Stomach (tissue), 4 donors: ENCODE results near the gene DHX29.

ENCODE experiments used
- POLR2A ChIP-seq, 4 donors: fragments of 450-650 bp; IDR thresholded peaks; one replicate each; pipeline ENCODE4 v1.6.1; 2016; ENCODE audit warnings: antibody characterized with exemption in 4 of 4, control low read depth in 2 of 4, mild to moderate bottlenecking in 1 of 4, moderate library complexity in 1 of 4
- POLR2AphosphoS5 ChIP-seq, 3 donors: sonication (generic); formaldehyde crosslinking; IDR thresholded peaks; one replicate each; pipeline ENCODE4 v1.6.1; 2016; ENCODE audit warnings: antibody characterized with exemption in 3 of 3
- TF ChIP-seq, protein P1 (sequence below), 7 experiments: fragments of 450-650 bp in 4 of 7; fragments of 200-600 bp in 3 of 7; sonication (generic) in 3 of 7; IDR thresholded peaks; one replicate each; pipeline ENCODE4 v1.5.1; 2016 to 2019; ENCODE audit warnings: antibody characterized with exemption in 7 of 7, control low read depth in 2 of 7, mild to moderate bottlenecking in 1 of 7

DNA sequence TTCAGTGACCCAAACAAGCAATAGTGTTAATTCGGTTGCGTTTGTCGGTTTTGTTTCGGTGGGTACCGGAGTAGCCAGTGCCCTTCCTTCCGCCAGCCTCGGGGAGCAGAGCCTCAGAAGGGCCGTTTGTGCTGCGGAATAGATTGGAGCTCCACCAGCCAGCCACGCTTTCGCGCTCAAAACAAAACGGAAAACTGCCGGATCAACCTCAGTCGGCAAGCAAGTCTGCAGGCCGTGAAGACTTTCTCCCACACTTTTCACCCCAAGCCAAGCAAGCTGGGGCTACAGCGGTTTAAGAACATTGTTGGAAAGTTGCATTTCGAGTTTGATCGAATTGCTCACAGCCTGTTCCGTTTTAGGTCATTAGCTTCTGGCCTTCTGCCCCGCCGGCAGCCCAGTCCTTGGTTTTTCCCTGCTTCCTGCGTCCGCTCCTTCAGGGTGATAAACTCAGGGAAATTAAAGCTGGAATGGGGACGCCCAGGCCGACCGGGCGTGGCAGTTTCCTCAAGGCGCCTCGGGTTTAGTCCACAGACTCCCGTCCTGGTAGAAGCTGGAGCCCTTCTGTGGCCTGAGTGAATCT is 73.3 kb downstream of the DHX29 start:
- TF ChIP-seq, protein P1, sequence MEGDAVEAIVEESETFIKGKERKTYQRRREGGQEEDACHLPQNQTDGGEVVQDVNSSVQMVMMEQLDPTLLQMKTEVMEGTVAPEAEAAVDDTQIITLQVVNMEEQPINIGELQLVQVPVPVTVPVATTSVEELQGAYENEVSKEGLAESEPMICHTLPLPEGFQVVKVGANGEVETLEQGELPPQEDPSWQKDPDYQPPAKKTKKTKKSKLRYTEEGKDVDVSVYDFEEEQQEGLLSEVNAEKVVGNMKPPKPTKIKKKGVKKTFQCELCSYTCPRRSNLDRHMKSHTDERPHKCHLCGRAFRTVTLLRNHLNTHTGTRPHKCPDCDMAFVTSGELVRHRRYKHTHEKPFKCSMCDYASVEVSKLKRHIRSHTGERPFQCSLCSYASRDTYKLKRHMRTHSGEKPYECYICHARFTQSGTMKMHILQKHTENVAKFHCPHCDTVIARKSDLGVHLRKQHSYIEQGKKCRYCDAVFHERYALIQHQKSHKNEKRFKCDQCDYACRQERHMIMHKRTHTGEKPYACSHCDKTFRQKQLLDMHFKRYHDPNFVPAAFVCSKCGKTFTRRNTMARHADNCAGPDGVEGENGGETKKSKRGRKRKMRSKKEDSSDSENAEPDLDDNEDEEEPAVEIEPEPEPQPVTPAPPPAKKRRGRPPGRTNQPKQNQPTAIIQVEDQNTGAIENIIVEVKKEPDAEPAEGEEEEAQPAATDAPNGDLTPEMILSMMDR (IDR thresholded peaks at IDR 0.05) = no peak
- TF ChIP-seq POLR2A (IDR thresholded peaks at IDR 0.05) = no peak
- TF ChIP-seq POLR2AphosphoS5 (IDR thresholded peaks at IDR 0.05) = no peak
